ENCODE results near the gene EXOC3L1.

Gene EXOC3L1

DNA sequence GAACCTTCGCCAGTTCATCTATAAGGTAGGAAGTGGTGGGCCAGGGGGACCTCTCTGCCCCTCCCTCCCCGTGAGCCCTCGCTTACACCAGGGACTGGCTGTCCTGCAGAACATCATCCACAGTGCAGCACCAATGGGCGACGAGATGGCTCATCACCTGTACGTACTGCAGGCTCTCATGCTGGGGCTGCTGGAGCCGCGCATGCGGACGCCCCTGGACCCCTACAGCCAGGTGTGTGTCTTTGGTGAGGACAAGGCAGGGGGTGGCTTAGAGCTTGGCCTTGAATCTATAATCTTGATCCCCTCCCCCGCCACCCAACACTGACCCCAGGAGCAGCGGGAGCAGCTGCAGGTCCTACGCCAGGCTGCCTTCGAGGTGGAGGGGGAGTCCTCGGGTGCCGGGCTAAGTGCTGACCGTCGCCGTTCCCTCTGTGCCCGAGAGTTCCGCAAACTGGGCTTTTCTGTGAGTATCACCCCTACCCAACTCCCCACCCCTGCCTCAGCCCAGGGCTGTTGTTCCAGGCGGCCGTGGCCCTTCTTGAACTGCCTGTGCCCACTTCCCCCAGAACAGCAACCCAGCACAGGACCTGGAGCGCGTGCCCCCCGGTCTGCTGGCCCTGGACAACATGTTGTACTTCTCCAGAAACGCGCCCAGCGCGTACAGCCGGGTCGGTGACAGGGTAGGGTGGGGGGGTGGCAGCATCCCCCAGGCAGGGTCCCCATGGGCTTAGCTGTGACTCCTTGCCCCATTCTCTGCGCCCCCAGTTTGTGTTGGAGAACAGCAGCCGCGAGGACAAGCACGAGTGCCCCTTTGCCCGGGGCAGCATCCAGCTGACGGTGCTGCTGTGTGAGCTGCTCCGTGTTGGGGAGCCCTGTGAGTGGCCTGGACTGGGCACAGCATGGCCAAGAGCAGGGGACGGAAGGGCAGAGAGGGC is 11.7 kb upstream of the EXOC3L1 start:
- TF ChIP-seq, protein P1, sequence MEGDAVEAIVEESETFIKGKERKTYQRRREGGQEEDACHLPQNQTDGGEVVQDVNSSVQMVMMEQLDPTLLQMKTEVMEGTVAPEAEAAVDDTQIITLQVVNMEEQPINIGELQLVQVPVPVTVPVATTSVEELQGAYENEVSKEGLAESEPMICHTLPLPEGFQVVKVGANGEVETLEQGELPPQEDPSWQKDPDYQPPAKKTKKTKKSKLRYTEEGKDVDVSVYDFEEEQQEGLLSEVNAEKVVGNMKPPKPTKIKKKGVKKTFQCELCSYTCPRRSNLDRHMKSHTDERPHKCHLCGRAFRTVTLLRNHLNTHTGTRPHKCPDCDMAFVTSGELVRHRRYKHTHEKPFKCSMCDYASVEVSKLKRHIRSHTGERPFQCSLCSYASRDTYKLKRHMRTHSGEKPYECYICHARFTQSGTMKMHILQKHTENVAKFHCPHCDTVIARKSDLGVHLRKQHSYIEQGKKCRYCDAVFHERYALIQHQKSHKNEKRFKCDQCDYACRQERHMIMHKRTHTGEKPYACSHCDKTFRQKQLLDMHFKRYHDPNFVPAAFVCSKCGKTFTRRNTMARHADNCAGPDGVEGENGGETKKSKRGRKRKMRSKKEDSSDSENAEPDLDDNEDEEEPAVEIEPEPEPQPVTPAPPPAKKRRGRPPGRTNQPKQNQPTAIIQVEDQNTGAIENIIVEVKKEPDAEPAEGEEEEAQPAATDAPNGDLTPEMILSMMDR (IDR thresholded peaks at IDR 0.05; ENCODE audit: low read depth, low read length, missing control alignments): no peak
- in situ Hi-C loops (cut with HindIII; ENCODE audit: low pct_ligation_motif_present, low sequenced_read_pairs): no loop called here
- H3K27me3 ChIP-seq (replicated peaks): no peaks in the 10 kb centered on the region
- H3K27ac ChIP-seq: no peak overlapping the region
- H3K4me3 ChIP-seq (ENCODE audit: low read depth, low read length): no peak overlapping the region
- peaks cover 39% of the 10 kb centered on the region for H3K36me3 ChIP-seq (replicated peaks)
- no peak for DNase-seq

DNA sequence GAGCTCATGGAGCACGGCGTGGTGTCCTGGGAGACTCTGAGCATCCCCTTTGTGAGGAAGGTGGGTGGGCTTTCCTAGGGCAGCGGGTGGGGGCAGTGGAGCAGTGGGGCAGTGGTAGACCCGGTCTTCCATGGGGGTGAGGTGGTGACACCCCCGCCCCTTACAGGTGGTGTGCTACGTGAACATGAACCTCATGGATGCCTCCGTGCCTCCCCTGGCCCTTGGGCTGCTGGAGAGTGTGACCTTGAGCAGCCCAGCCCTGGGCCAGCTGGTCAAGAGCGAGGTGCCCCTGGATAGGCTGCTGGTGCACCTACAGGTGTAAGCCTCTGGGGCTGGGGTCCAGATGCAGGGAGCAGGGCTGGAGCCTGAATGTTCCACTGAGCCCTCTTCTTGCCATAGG is 10.6 kb upstream of the EXOC3L1 start:
- Histone ChIP-seq H3K27ac (no peak overlapping the region), H3K4me3 (ENCODE audit: low read depth, low read length) (no peak overlapping the region), H3K27me3 (replicated peaks) (no peaks in the 10 kb centered on the region), H3K36me3 (replicated peaks) (peaks cover 50% of the 10 kb centered on the region)
- DNase-seq: no peak
- TF ChIP-seq, protein P1 (IDR thresholded peaks at IDR 0.05; ENCODE audit: low read depth, low read length, missing control alignments): no peak
- in situ Hi-C loops (cut with HindIII; ENCODE audit: low pct_ligation_motif_present, low sequenced_read_pairs): no loop called here

DNA sequence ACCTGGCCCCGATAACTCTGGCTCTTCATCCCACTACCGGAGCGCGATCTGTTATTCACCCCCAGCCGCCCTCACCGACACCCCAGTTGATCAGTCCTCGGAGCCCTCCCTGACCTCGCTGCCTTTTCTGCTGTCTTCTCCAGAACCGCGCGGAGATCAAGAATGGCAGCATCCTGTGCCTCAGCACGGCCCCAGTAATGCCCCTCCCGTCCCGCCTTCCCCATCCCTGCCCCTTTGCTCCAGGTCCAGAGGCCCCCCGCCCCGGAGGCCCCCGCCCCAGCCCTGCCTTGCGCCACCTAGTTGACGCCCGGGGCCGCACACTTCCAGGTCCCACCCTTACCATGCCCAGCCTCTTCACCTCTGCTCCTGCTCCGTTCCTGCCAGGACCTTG is 9.9 kb upstream of the EXOC3L1 start:
- no peak for DNase-seq
- Histone ChIP-seq H3K27ac (no peak overlapping the region), H3K4me3 (ENCODE audit: low read depth, low read length) (no peak overlapping the region), H3K27me3 (replicated peaks) (no peaks in the 10 kb centered on the region), H3K36me3 (replicated peaks) (peaks cover 57% of the 10 kb centered on the region)
- in situ Hi-C loops (cut with HindIII; ENCODE audit: low pct_ligation_motif_present, low sequenced_read_pairs): no loop called here
- TF ChIP-seq, protein P1 (IDR thresholded peaks at IDR 0.05; ENCODE audit: low read depth, low read length, missing control alignments): peak; percentile 10

DNA sequence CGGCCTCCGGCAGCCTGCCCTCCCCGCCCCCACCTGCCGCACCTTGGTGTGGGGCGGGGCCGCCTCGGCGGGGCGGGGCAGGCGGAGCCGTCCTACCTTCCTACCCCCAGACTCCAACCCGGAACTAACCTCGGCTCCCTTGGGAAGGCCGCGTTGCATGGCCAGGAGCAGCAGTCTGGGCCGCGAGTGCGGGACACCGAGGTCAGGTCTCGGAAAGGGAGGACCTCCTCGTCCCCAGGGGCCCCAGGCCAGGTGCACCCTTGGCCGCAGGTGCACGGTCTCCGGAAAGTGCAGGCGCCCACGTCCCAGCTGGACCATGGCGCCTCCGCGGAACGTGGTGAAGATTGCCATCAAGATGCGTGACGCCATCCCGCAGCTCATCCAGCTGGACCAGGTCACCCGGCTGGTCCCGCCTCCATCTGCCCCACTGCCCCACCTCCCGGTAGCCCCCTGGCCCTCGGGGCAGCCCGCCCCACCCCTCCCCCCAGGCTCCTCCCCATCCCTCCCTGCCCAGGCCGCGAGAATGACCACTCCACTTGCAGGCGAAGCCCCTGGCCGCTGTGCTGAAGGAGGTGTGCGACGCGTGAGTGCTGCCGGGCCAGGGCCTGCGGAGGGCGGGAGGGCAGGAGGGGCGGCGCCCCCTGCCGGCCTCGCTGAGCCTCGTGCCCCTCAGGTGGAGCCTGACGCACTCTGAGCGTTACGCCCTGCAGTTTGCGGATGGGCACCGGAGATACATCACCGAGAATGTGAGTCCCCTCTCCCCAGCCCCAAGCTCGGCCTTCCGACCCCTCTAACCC is 9.3 kb upstream of the EXOC3L1 start, which contains the start of gene ELMO3:
Gene ELMO3 (plus strand): TSS at position 121 of the 797 bp plus-strand sequence. CDS start 196 bp downstream, at position 317.
- peaks cover 61% of the 10 kb centered on the region for H3K36me3 ChIP-seq (replicated peaks)

DNA sequence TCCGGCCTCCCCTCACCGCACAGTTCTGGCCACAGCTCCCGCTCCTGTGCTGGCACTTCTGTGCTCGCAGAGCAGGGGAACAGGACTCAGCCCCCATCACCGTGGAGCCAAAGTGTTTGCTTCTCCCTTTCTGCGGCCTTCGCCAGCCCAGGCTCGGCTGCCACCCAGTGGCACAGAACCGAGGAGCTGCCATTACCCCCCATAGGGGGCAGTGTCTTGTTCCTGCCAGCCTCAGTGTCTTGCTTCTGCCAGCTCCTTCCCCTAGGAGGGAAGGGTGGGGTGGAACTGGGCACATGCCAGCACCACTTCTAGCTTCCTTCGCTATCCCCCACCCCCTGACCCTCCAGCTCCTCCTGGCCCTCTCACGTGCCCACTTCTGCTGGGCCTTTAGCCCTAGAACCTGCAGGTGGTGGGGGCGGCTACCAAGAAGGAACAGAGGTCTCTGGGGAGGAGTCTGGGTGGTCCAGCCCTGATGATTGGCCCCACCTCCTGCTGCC is 8.3 kb upstream of the EXOC3L1 start:
- Histone ChIP-seq H3K27me3 (replicated peaks) (no peaks in the 10 kb centered on the region), H3K4me3 (ENCODE audit: low read depth, low read length) (no peak overlapping the region), H3K36me3 (replicated peaks) (peaks cover 63% of the 10 kb centered on the region), H3K27ac (no peak overlapping the region)
- no peak for DNase-seq
- TF ChIP-seq, protein P1 (IDR thresholded peaks at IDR 0.05; ENCODE audit: low read depth, low read length, missing control alignments): peak; percentile 88
- in situ Hi-C loops (cut with HindIII; ENCODE audit: low pct_ligation_motif_present, low sequenced_read_pairs): no loop called here

More for the DNA sequence above, 9.3 kb upstream of the EXOC3L1 start, which contains the start of gene ELMO3:
- Histone ChIP-seq H3K4me3 (ENCODE audit: low read depth, low read length) (no peak within 1 kb of the TSS), H3K27ac (no peak within 1 kb of the TSS), H3K27me3 (replicated peaks) (no peaks in the 10 kb centered on the region)
- in situ Hi-C loops (cut with HindIII; ENCODE audit: low pct_ligation_motif_present, low sequenced_read_pairs): no loop called here
- TF ChIP-seq, protein P1 (IDR thresholded peaks at IDR 0.05; ENCODE audit: low read depth, low read length, missing control alignments): peak; percentile 47
- DNase-seq: no peak

Data from brain microvascular endothelial cell (primary cell).